ENCODE results near the gene SMIM26.

DNA sequence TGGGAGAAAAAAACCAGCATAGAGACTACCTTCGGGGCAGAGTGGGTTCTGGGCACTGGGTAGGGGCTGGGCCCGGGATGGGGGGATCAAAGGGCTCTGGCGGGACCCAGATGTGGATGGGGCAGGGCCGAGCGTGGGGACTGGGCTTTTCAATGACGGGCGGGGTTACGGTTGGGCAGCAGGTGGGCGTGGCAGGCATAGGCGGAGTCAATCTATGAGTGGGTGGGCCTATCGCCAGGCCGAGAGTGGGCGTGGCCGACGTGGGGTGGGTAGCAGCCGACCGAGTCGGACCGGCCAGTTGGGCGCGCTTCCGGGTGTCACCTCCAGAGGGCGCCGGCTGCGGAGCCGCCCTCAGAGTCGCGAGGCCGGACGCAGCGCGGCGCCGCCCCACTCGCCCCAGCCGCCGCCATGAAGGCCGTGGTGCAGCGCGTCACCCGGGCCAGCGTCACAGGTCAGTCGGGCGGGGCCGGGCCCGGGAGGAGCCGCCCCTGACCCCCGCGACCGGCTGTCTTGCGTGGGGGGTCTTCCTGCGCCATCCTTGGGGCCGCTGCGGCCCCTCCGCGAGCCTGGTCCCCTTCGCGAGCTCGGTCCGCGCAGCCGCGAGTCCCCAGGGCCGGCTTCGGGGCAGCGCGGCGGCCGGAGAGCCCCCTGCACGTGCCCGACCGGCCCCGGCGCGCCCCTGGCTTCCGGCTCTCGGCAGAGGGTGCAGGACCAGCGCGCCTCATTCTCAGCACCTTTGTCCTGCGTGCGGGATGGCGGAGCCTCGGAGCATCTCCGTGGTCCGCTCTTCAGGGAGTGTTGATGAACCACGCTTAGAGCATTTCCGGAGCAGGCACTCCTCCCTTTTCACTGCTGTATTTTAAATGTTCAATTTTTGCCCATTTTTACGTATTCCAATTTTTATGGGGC lies 20.7 kb downstream of the SMIM26 start, which contains the start of gene DTD1:
- TF ChIP-seq POLR2A (IDR thresholded peaks at IDR 0.05; ENCODE audit: low read depth, low read length) (peak; percentile 58), TAF1 (IDR thresholded peaks at IDR 0.05; ENCODE audit: low read depth, low read length) (0 out of 2 replicates have a peak, but pooled peaks have one; percentile 10), POLR2AphosphoS5 (IDR thresholded peaks at IDR 0.05; ENCODE audit: low read depth, low read length) (peak; percentile 52; the same call in 1 of the 2 replicates), SPI1 (IDR thresholded peaks at IDR 0.05; ENCODE audit: low read depth, low read length) (no peak), PAX5 (IDR thresholded peaks at IDR 0.05; ENCODE audit: insufficient read depth, low read length, severe bottlenecking) (no peak)

All from GM12891 (cell line).